HepG2 (cell line): ENCODE measurements around the gene VPS11.

ENCODE experiments used
- EP300 ChIP-seq, 3 experiments: sonication (generic) in 1 of 3; formaldehyde crosslinking in 1 of 3; IDR thresholded peaks; 2 replicates each; pipeline versions ENCODE4 v1.5.1 to v1.6.1; 2011 to 2020; ENCODE audit warnings: low read depth in 2 of 3, low read length in 2 of 3, borderline replicate concordance in 1 of 3, improper control_type of control experiment in 1 of 3, mild to moderate bottlenecking in 1 of 3, missing genetic modification reagents in 1 of 3, moderate library complexity in 1 of 3
- KDM6A ChIP-seq: IDR thresholded peaks from 2 replicates; pipeline ENCODE4 v1.6.1; 2016; ENCODE audit warnings: low read depth
- POLR2AphosphoS5 ChIP-seq: IDR thresholded peaks from 2 replicates; pipeline ENCODE4 v1.6.1; 2012; ENCODE audit warnings: low read depth, low read length
- ZNF12 ChIP-seq: sonication (generic); formaldehyde crosslinking; IDR thresholded peaks from 2 replicates; pipeline ENCODE4 v1.5.0; 2020; ENCODE audit warnings: missing genetic modification reagents
- ZNF143 ChIP-seq: sonication (generic); formaldehyde crosslinking; IDR thresholded peaks from 2 replicates; pipeline ENCODE4 v1.4.0; 2020; ENCODE audit warnings: missing genetic modification reagents
- TF ChIP-seq, protein P1 (sequence below): sonication (generic); formaldehyde crosslinking; IDR thresholded peaks from 2 replicates; pipeline ENCODE4 v1.5.0; 2020; ENCODE audit warnings: mild to moderate bottlenecking, missing genetic modification reagents, moderate library complexity

DNA sequence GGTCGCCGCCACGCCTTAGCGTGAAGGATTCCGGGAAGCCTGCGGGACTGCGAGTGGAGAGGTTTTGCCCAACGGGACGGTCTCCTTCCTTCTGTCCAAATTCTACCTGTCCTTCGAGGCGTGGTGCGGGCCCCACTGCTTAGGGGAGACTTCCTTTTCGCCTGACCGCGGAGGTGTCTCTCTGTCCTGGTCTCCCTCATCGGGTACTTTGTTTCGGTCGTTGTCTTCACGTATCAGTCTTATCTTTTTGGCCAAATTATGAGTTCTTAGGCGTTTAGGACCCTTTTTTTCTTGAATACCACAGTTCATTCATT lies 54.1 kb downstream of the VPS11 start:
- TF ChIP-seq POLR2AphosphoS5 (no peak), ZNF12 (CRISPR knock-in tag) (no peak), KDM6A (no peak), ZNF143 (CRISPR knock-in tag) (no peak), EP300 (IDR thresholded peaks at IDR 0.05; ENCODE audit: low read depth in 2 of 2, low read length in 2 of 2) (no peak), EP300 (CRISPR knock-in tag; IDR thresholded peaks at IDR 0.05; ENCODE audit: borderline replicate concordance) (no peak)
- TF ChIP-seq, protein P1, sequence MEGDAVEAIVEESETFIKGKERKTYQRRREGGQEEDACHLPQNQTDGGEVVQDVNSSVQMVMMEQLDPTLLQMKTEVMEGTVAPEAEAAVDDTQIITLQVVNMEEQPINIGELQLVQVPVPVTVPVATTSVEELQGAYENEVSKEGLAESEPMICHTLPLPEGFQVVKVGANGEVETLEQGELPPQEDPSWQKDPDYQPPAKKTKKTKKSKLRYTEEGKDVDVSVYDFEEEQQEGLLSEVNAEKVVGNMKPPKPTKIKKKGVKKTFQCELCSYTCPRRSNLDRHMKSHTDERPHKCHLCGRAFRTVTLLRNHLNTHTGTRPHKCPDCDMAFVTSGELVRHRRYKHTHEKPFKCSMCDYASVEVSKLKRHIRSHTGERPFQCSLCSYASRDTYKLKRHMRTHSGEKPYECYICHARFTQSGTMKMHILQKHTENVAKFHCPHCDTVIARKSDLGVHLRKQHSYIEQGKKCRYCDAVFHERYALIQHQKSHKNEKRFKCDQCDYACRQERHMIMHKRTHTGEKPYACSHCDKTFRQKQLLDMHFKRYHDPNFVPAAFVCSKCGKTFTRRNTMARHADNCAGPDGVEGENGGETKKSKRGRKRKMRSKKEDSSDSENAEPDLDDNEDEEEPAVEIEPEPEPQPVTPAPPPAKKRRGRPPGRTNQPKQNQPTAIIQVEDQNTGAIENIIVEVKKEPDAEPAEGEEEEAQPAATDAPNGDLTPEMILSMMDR (CRISPR knock-in tag): peak; percentile 15; the same call in 1 of the 2 replicates
